ENCODE measurements around the gene TSPAN4. TPM values are rescaled to one million over a fixed set of nuclear protein-coding genes. Genes with fewer than 3 reads are reported as not detected.

Gene TSPAN4
- polyA plus RNA-seq, 4 donors, result 5.1 to 53.3 (median 10.2) TPM

- peak; percentile 54 to 76 for DNase-seq
- H3K36me3 ChIP-seq (ENCODE audit: control insufficient read depth in 3 of 3, insufficient read depth in 2 of 3, low read depth in 1 of 3, low read length in 3 of 3), result peaks cover 0 to 17% (median 4%) of the 10 kb centered on the region in 3 donors
- 2 to 15% (median 11%) methylated on average over 36 to 40 of the region's 40 CpGs for WGBS, 3 donors
- H3K27me3 ChIP-seq (ENCODE audit: control insufficient read depth in 3 of 3, insufficient read depth in 3 of 3, low read length in 3 of 3), result peaks cover 0 to 15% (median 0%) of the 10 kb centered on the region in 3 donors
- peak overlapping the region; percentile 17 to 98 (median 92) for H3K27ac ChIP-seq (ENCODE audit: low read depth in 1 of 3, low read length in 2 of 3)
- H3K4me3 ChIP-seq (ENCODE audit: low read depth in 1 of 3, low read length in 3 of 3), result peak overlapping the region in 2 of 3 donors; percentile 36 to 39
- no peaks in the 10 kb centered on the region for H3K9me3 ChIP-seq (ENCODE audit: control insufficient read depth in 2 of 2, insufficient read depth in 1 of 2, low read depth in 1 of 2, low read length in 1 of 2)
- H3K4me1 ChIP-seq (ENCODE audit: control insufficient read depth in 3 of 3, insufficient read depth in 2 of 3, low read depth in 1 of 3, low read length in 2 of 3), result peaks cover 8 to 75% (median 9%) of the 10 kb centered on the region in 3 donors
- no peak for FAIRE-seq
Observed at GRCh38 chr11:829176-829846, 13.3 kb upstream of the TSPAN4 start.

GRCh38 chr11:829847-830294 lies 12.8 kb upstream of the TSPAN4 start:
- no peak for FAIRE-seq
- Histone ChIP-seq H3K4me1 (ENCODE audit: control insufficient read depth in 3 of 3, insufficient read depth in 2 of 3, low read depth in 1 of 3, low read length in 2 of 3) (peaks cover 8 to 77% (median 9%) of the 10 kb centered on the region in 3 donors), H3K36me3 (ENCODE audit: control insufficient read depth in 3 of 3, insufficient read depth in 2 of 3, low read depth in 1 of 3, low read length in 3 of 3) (peaks cover 0 to 16% (median 0%) of the 10 kb centered on the region in 3 donors), H3K27me3 (ENCODE audit: control insufficient read depth in 3 of 3, insufficient read depth in 3 of 3, low read length in 3 of 3) (peaks cover 0 to 15% (median 0%) of the 10 kb centered on the region in 3 donors), H3K27ac (ENCODE audit: low read depth in 1 of 3, low read length in 2 of 3) (peak overlapping the region in 1 of 3 donors; percentile 2), H3K9me3 (ENCODE audit: control insufficient read depth in 2 of 2, insufficient read depth in 1 of 2, low read depth in 1 of 2, low read length in 1 of 2) (no peaks in the 10 kb centered on the region), H3K4me3 (ENCODE audit: low read depth in 1 of 3, low read length in 3 of 3) (peak overlapping the region in 2 of 3 donors; percentile 36 to 39)
- WGBS, 3 donors, result 2 to 5% (median 4%) methylated on average over 34 to 39 of the region's 39 CpGs
- DNase-seq, result no peak

DNA sequence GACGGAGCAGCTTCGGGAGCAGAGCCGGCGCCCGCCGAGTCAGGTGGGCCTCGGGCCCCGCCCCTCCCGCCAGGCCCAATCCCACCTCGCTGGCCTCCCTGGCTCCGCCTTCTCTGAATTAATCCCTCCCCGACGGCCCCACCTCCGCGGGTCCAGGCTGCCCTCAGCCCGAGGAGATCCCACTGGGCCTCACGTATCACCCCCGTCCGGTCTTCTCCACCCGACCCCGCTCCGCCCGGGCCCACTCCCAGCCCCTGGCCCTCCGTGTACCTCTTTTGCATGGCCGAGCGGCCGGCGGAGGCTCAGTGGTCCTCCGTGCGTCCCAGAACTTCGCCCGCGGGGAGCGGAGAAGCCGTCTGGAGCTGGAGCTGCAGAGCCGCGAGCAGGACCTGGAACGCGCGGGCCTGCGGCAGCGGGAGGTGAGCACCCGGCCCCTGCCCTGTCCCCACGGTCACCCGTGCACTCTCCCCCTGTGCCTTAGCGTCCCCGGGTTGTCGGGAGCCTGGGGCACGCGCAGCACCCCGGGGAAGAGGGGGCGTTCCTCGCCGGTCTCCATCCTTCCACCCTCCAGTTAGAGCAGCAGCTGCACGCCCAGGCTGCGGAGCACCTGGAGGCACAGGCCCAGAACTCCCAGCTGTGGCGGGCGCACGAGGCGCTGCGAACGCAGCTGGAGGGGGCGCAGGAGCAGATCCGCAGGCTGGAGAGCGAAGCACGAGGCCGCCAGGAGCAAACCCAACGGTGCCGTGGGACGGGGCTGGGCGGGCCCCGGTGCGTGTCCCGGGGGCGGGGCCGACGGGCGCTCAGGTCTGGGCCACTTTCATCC lies 12.1 kb upstream of the TSPAN4 start:
- 3 to 8% (median 3%) methylated on average over 51 to 78 of the region's 78 CpGs for WGBS, 3 donors
- FAIRE-seq, result no peak
- peaks cover 0 to 15% (median 0%) of the 10 kb centered on the region in 3 donors for H3K27me3 ChIP-seq (ENCODE audit: control insufficient read depth in 3 of 3, insufficient read depth in 3 of 3, low read length in 3 of 3)

DNA sequence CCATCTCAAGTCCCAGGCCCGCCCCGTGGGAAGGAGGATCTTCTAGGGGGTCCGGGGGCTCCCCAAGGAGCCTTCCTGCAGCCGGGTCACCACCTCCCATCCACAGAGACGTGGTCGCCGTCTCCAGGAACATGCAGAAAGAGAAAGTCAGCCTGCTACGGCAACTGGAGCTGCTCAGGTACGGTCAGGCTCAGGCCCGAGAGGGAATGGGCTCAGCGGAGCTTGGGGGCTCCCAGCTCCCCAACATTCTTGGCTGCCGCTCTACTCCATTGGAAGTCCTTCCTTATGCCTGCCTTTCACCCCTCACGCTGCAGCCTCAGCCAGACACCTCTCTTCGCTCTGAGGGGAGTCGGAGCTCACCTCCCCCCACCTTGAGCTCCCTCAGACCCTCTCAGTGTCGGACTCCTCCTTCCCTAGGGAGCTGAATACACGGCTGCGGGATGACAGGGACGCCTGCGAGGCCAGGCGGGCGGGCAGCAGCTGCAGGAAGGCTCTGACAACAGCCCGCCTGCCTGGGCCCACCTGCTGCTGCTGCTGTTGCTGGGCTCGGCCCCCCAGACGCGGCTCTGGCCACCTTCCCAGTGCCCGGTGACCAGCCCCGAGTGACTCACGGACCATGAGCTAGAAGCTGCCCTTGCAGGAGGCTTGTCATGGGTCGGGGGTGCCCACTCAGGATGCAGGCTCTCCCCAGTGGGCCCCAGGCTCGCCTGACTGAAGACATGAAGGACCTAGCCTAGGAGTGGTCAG lies 11.4 kb upstream of the TSPAN4 start:
- WGBS, 3 donors, result 60 to 64% (median 62%) methylated on average over 26 to 31 of the region's 31 CpGs
- DNase-seq (no peak), FAIRE-seq (no peak)
- Histone ChIP-seq H3K27me3 (ENCODE audit: control insufficient read depth in 3 of 3, insufficient read depth in 3 of 3, low read length in 3 of 3) (peaks cover 0 to 15% (median 0%) of the 10 kb centered on the region in 3 donors), H3K9me3 (ENCODE audit: control insufficient read depth in 2 of 2, insufficient read depth in 1 of 2, low read depth in 1 of 2, low read length in 1 of 2) (no peaks in the 10 kb centered on the region), H3K36me3 (ENCODE audit: control insufficient read depth in 3 of 3, insufficient read depth in 2 of 3, low read depth in 1 of 3, low read length in 3 of 3) (peaks cover 0 to 17% (median 0%) of the 10 kb centered on the region in 3 donors), H3K27ac (ENCODE audit: low read depth in 1 of 3, low read length in 2 of 3) (no peak overlapping the region), H3K4me1 (ENCODE audit: control insufficient read depth in 3 of 3, insufficient read depth in 2 of 3, low read depth in 1 of 3, low read length in 2 of 3) (peaks cover 6 to 70% (median 12%) of the 10 kb centered on the region in 3 donors), H3K4me3 (ENCODE audit: low read depth in 1 of 3, low read length in 3 of 3) (peak overlapping the region in 1 of 3 donors; percentile 39)

More for the DNA sequence above, 12.1 kb upstream of the TSPAN4 start:
- Histone ChIP-seq H3K4me3 (ENCODE audit: low read depth in 1 of 3, low read length in 3 of 3) (peak overlapping the region in 2 of 3 donors; percentile 32 to 39), H3K36me3 (ENCODE audit: control insufficient read depth in 3 of 3, insufficient read depth in 2 of 3, low read depth in 1 of 3, low read length in 3 of 3) (peaks cover 0 to 16% (median 0%) of the 10 kb centered on the region in 3 donors), H3K27ac (ENCODE audit: low read depth in 1 of 3, low read length in 2 of 3) (no peak overlapping the region), H3K4me1 (ENCODE audit: control insufficient read depth in 3 of 3, insufficient read depth in 2 of 3, low read depth in 1 of 3, low read length in 2 of 3) (peaks cover 8 to 75% (median 12%) of the 10 kb centered on the region in 3 donors), H3K9me3 (ENCODE audit: control insufficient read depth in 2 of 2, insufficient read depth in 1 of 2, low read depth in 1 of 2, low read length in 1 of 2) (no peaks in the 10 kb centered on the region)
- DNase-seq, result peak; percentile 76 to 91

DNA sequence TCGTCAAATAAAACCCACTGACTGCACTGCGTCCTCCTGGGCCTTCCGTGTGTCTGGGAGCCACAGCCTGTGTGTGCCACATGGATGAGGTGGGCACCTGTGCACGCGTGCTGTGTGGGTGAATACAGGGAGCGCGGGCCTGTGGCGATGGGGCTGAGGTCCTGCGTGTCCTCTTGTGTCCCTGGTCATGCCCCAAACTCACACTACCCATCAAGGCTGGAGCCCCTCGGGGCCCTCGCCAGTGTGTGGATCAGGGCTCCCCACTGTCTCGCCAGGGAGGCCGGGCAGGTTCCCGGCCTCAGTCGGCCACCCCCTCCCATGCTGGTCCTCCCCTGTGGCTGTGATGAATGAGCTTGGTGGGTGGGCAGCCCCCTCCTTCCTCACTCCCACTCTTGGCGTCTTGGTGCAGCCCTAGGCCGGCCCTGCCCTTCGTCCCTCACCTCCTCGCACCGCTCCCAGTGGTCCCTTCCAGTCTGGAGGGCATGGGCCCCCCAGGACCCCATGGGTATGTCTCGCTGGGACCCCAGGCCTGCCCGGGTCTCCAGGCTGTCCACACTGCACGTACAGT lies 10.6 kb upstream of the TSPAN4 start:
- DNase-seq (no peak), FAIRE-seq (no peak)
- peaks cover 6 to 71% (median 12%) of the 10 kb centered on the region in 3 donors for H3K4me1 ChIP-seq (ENCODE audit: control insufficient read depth in 3 of 3, insufficient read depth in 2 of 3, low read depth in 1 of 3, low read length in 2 of 3)
- H3K27me3 ChIP-seq (ENCODE audit: control insufficient read depth in 3 of 3, insufficient read depth in 3 of 3, low read length in 3 of 3), result peaks cover 0 to 15% (median 0%) of the 10 kb centered on the region in 3 donors
- WGBS, 3 donors, result 72 to 83% (median 73%) methylated on average over 17 to 23 of the region's 23 CpGs
- peak overlapping the region in 2 of 3 donors; percentile 50 to 65 for H3K27ac ChIP-seq (ENCODE audit: low read depth in 1 of 3, low read length in 2 of 3)
- no peaks in the 10 kb centered on the region for H3K9me3 ChIP-seq (ENCODE audit: control insufficient read depth in 2 of 2, insufficient read depth in 1 of 2, low read depth in 1 of 2, low read length in 1 of 2)
- H3K4me3 ChIP-seq (ENCODE audit: low read depth in 1 of 3, low read length in 3 of 3), result peak overlapping the region; percentile 49 to 75 (median 51)
- peaks cover 0 to 24% (median 3%) of the 10 kb centered on the region in 3 donors for H3K36me3 ChIP-seq (ENCODE audit: control insufficient read depth in 3 of 3, insufficient read depth in 2 of 3, low read depth in 1 of 3, low read length in 3 of 3)

DNA sequence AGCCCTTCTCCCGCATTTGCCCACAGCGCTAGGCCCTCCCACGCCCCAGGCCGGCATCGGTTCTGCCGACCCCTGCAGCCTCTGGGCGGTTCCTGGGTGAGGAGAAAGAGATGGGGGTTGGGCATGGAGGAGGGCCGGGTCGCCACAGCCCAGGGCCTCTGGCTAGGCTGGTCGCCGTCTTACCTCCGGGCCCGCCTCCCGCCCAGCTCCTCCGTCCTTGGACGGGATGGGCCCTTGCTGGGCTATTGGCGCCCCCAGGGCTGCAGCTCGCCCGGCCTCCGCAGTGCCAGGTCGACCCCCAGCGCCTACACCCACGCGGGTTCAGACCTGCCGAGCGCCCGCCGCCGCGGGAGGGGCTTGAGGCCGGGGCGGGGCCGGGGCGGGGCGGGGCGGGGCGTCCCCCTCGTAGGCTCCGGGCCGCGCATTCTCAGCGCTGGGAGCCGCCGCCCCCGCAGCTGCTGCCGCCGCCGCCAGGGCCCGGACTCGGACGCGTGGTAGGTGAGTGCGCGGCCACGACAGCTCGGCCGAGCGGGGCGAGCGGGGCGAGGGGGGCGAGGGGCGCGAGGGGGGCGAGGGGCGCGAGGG lies 10.0 kb upstream of the TSPAN4 start, which contains the start of gene CD151:
TSS of gene CD151 (plus strand) at position 424 of the 585 bp plus-strand sequence. CDS start 3,118 bp downstream, outside the sequence.
- DNase-seq (peak; percentile 72 to 84), FAIRE-seq (no peak)
- Histone ChIP-seq H3K4me3 (ENCODE audit: low read depth in 1 of 3, low read length in 3 of 3) (peak within 1 kb of the TSS; percentile 51 to 80 (median 75)), H3K36me3 (ENCODE audit: control insufficient read depth in 3 of 3, insufficient read depth in 2 of 3, low read depth in 1 of 3, low read length in 3 of 3) (peaks cover 1 to 30% (median 8%) of the 10 kb centered on the region in 3 donors), H3K4me1 (ENCODE audit: control insufficient read depth in 3 of 3, insufficient read depth in 2 of 3, low read depth in 1 of 3, low read length in 2 of 3) (peaks cover 6 to 71% (median 12%) of the 10 kb centered on the region in 3 donors), H3K27ac (ENCODE audit: low read depth in 1 of 3, low read length in 2 of 3) (peak within 1 kb of the TSS; percentile 88 to 98 (median 96)), H3K27me3 (ENCODE audit: control insufficient read depth in 3 of 3, insufficient read depth in 3 of 3, low read length in 3 of 3) (peaks cover 0 to 15% (median 0%) of the 10 kb centered on the region in 3 donors), H3K9me3 (ENCODE audit: control insufficient read depth in 2 of 2, insufficient read depth in 1 of 2, low read depth in 1 of 2, low read length in 1 of 2) (no peaks in the 10 kb centered on the region)
- WGBS, 3 donors, result 2 to 6% (median 4%) methylated on average over 26 to 66 of the region's 67 CpGs

DNA sequence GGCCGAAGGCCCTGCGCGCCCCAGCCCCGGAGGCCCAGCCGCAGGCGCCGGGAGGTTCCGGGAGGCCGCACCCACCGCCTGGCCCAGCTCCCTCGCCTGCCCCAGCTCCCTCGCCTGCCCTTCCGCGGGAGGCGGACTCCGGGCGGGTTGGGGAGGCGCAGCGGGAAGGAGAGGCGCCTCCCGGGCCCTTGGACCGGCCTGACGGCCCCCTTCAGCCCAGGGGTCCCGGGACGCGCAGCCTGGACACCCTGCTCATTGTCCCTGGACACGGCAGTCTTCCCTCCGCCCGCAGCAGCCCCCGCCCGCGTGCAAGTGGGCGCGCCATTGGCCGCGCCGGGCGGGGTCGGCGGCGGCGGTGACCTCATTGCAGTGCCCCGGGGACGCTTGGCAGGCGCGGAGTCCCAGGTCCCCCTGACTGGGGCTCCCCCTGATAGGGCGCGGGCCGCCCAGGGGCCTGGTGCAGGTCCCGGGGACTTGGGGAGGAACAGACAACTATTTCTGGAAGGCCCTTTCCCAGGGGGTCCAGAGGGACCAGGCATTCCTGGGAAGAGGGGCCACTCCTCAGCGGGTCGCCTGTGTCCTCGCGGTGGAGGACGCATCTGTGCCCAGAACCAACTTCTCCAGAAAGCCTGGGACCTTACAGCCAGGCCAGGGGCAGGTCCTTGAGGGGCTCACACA lies 9.4 kb upstream of the TSPAN4 start:
- 0 to 1% (median 1%) methylated on average over 25 to 55 of the region's 55 CpGs for WGBS, 3 donors
- H3K27ac ChIP-seq (ENCODE audit: low read depth in 1 of 3, low read length in 2 of 3), result peak overlapping the region; percentile 88 to 98 (median 96)
- H3K4me1 ChIP-seq (ENCODE audit: control insufficient read depth in 3 of 3, insufficient read depth in 2 of 3, low read depth in 1 of 3, low read length in 2 of 3), result peaks cover 2 to 71% (median 12%) of the 10 kb centered on the region in 3 donors

More for the DNA sequence above, 9.4 kb upstream of the TSPAN4 start:
- Histone ChIP-seq H3K27me3 (ENCODE audit: control insufficient read depth in 3 of 3, insufficient read depth in 3 of 3, low read length in 3 of 3) (peaks cover 0 to 15% (median 0%) of the 10 kb centered on the region in 3 donors), H3K9me3 (ENCODE audit: control insufficient read depth in 2 of 2, insufficient read depth in 1 of 2, low read depth in 1 of 2, low read length in 1 of 2) (no peaks in the 10 kb centered on the region), H3K4me3 (ENCODE audit: low read depth in 1 of 3, low read length in 3 of 3) (peak overlapping the region; percentile 51 to 80 (median 75)), H3K36me3 (ENCODE audit: control insufficient read depth in 3 of 3, insufficient read depth in 2 of 3, low read depth in 1 of 3, low read length in 3 of 3) (peaks cover 7 to 36% (median 13%) of the 10 kb centered on the region in 3 donors)
- FAIRE-seq (no peak), DNase-seq (peak; percentile 74 to 91)

Measured in small intestine (tissue), 7 donors.